ENCODE data around the gene APAF1.
"Not testable (repeated sequence)": the region's sequence is repeated elsewhere in the genome, so short reads cannot be mapped to it uniquely, and the experiment has no call there.

The APAF1 gene

GRCh38 chr12:98752726-98753125 lies 107.6 kb downstream of the APAF1 start:
- Histone ChIP-seq H4K91ac (ENCODE audit: low read length) (no peak overlapping the region), H3K27me3 (ENCODE audit: control insufficient read depth in 1 of 2, insufficient read depth in 1 of 2, low read length in 2 of 2) (peaks cover 0 to 26% of the 10 kb centered on the region in 2 experiments), H2BK15ac (ENCODE audit: low read depth, poor library complexity, severe bottlenecking) (no peak overlapping the region), H3K18ac (ENCODE audit: low read depth in 1 of 2, low read length in 2 of 2) (no peak overlapping the region), H2BK5ac (ENCODE audit: low read depth, low read length, poor library complexity, severe bottlenecking) (no peak overlapping the region), H3K9ac (ENCODE audit: low read length) (no peak overlapping the region), H3K36me3 (ENCODE audit: control insufficient read depth in 1 of 2, insufficient read depth in 2 of 2, low read depth in 1 of 2, low read length in 2 of 2) (no peaks in the 10 kb centered on the region), H3K9me3 (ENCODE audit: control insufficient read depth, low read length) (no peaks in the 10 kb centered on the region), H2BK120ac (ENCODE audit: low read depth, low read length) (no peak overlapping the region), H2BK12ac (ENCODE audit: low read length in 2 of 2) (no peak overlapping the region), H3K79me1 (replicated peaks; ENCODE audit: low read length, poor library complexity, severe bottlenecking) (no peaks in the 10 kb centered on the region), H2AFZ (ENCODE audit: low read depth, low read length) (no peak overlapping the region), H3K14ac (ENCODE audit: low read length in 2 of 2) (no peak overlapping the region), H3K4me1 (ENCODE audit: control insufficient read depth, insufficient read depth, low read depth, low read length) (peaks cover 18% of the 10 kb centered on the region), H3K4me3 (ENCODE audit: insufficient read depth in 1 of 2, low read depth in 1 of 2, low read length in 2 of 2) (no peak overlapping the region), H3K27ac (ENCODE audit: low read length, poor library complexity, severe bottlenecking) (peak overlapping the region; percentile 50), H3K23ac (ENCODE audit: low read length in 2 of 2) (no peak overlapping the region), H3K4ac (ENCODE audit: low read depth in 1 of 2, low read length in 2 of 2) (no peak overlapping the region), H4K8ac (ENCODE audit: low read length) (no peak overlapping the region), H2AK5ac (ENCODE audit: low read length, severe bottlenecking) (no peak overlapping the region), H3K4me2 (ENCODE audit: low read length, poor library complexity, severe bottlenecking) (no peak overlapping the region)
- 61% methylated on average over 5 of the region's 5 CpGs for WGBS
- DNase-seq, result no peak

- H2BK15ac ChIP-seq (ENCODE audit: low read depth, poor library complexity, severe bottlenecking), result no peak overlapping the region
- DNase-seq, result peak; percentile 6
- H3K4me1 ChIP-seq (ENCODE audit: control insufficient read depth, insufficient read depth, low read depth, low read length), result peaks cover 18% of the 10 kb centered on the region
- H3K23ac ChIP-seq (ENCODE audit: low read length in 2 of 2), result no peak overlapping the region
- no peak overlapping the region for H2BK5ac ChIP-seq (ENCODE audit: low read depth, low read length, poor library complexity, severe bottlenecking)
- no peaks in the 10 kb centered on the region for H3K36me3 ChIP-seq (ENCODE audit: control insufficient read depth in 1 of 2, insufficient read depth in 2 of 2, low read depth in 1 of 2, low read length in 2 of 2)
- no peak overlapping the region for H2BK120ac ChIP-seq (ENCODE audit: low read depth, low read length)
- H3K9ac ChIP-seq (ENCODE audit: low read length), result no peak overlapping the region
- no peak overlapping the region for H2AK5ac ChIP-seq (ENCODE audit: low read length, severe bottlenecking)
- no peaks in the 10 kb centered on the region for H3K9me3 ChIP-seq (ENCODE audit: control insufficient read depth, low read length)
- H2BK12ac ChIP-seq (ENCODE audit: low read length in 2 of 2), result no peak overlapping the region
- H3K27ac ChIP-seq (ENCODE audit: low read length, poor library complexity, severe bottlenecking), result peak overlapping the region; percentile 62
- H3K14ac ChIP-seq (ENCODE audit: low read length in 2 of 2), result no peak overlapping the region
- no peak overlapping the region for H3K4me3 ChIP-seq (ENCODE audit: insufficient read depth in 1 of 2, low read depth in 1 of 2, low read length in 2 of 2)
- no peak overlapping the region for H3K4ac ChIP-seq (ENCODE audit: low read depth in 1 of 2, low read length in 2 of 2)
- 65% methylated on average over 5 of the region's 5 CpGs for WGBS
- H2AFZ ChIP-seq (ENCODE audit: low read depth, low read length), result no peak overlapping the region
- H4K8ac ChIP-seq (ENCODE audit: low read length), result no peak overlapping the region
- no peak overlapping the region for H3K18ac ChIP-seq (ENCODE audit: low read depth in 1 of 2, low read length in 2 of 2)
- no peak overlapping the region for H4K91ac ChIP-seq (ENCODE audit: low read length)
- no peak overlapping the region for H3K4me2 ChIP-seq (ENCODE audit: low read length, poor library complexity, severe bottlenecking)
- peaks cover 0 to 26% of the 10 kb centered on the region in 2 experiments for H3K27me3 ChIP-seq (ENCODE audit: control insufficient read depth in 1 of 2, insufficient read depth in 1 of 2, low read length in 2 of 2)
- H3K79me1 ChIP-seq (replicated peaks; ENCODE audit: low read length, poor library complexity, severe bottlenecking), result no peaks in the 10 kb centered on the region
Measured at GRCh38 chr12:98754095-98754494, 109.0 kb downstream of the APAF1 start.

- not testable (repeated sequence) for H4K8ac ChIP-seq (ENCODE audit: low read length); H3K36me3 ChIP-seq (ENCODE audit: control insufficient read depth in 1 of 2, insufficient read depth in 2 of 2, low read depth in 1 of 2, low read length in 2 of 2); H3K9me3 ChIP-seq (ENCODE audit: control insufficient read depth, low read length); H2BK5ac ChIP-seq (ENCODE audit: low read depth, low read length, poor library complexity, severe bottlenecking); H3K23ac ChIP-seq (ENCODE audit: low read length in 2 of 2); H2BK12ac ChIP-seq (ENCODE audit: low read length in 2 of 2); H2AK5ac ChIP-seq (ENCODE audit: low read length, severe bottlenecking); H3K9ac ChIP-seq (ENCODE audit: low read length); H4K91ac ChIP-seq (ENCODE audit: low read length); H2BK120ac ChIP-seq (ENCODE audit: low read depth, low read length); H3K4ac ChIP-seq (ENCODE audit: low read depth in 1 of 2, low read length in 2 of 2); H2AFZ ChIP-seq (ENCODE audit: low read depth, low read length); H3K79me1 ChIP-seq (replicated peaks; ENCODE audit: low read length, poor library complexity, severe bottlenecking); H2BK15ac ChIP-seq (ENCODE audit: low read depth, poor library complexity, severe bottlenecking); H3K27ac ChIP-seq (ENCODE audit: low read length, poor library complexity, severe bottlenecking); H3K18ac ChIP-seq (ENCODE audit: low read depth in 1 of 2, low read length in 2 of 2); H3K4me2 ChIP-seq (ENCODE audit: low read length, poor library complexity, severe bottlenecking); H3K4me3 ChIP-seq (ENCODE audit: insufficient read depth in 1 of 2, low read depth in 1 of 2, low read length in 2 of 2); H3K27me3 ChIP-seq (ENCODE audit: control insufficient read depth in 1 of 2, insufficient read depth in 1 of 2, low read length in 2 of 2); H3K14ac ChIP-seq (ENCODE audit: low read length in 2 of 2)
- peak; percentile 28 for DNase-seq
- 83% methylated on average over 4 of the region's 5 CpGs for WGBS
- H3K4me1 ChIP-seq (ENCODE audit: control insufficient read depth, insufficient read depth, low read depth, low read length), result peaks cover 13% of the 10 kb centered on the region
Measured at GRCh38 chr12:98755855-98756254, 110.8 kb downstream of the APAF1 start.

- H3K9me3 ChIP-seq (ENCODE audit: control insufficient read depth, low read length), result no peaks in the 10 kb centered on the region
- H3K9ac ChIP-seq (ENCODE audit: low read length), result no peak overlapping the region
- H2BK12ac ChIP-seq (ENCODE audit: low read length in 2 of 2), result no peak overlapping the region
- H3K14ac ChIP-seq (ENCODE audit: low read length in 2 of 2), result no peak overlapping the region
- H3K23ac ChIP-seq (ENCODE audit: low read length in 2 of 2), result no peak overlapping the region
- H3K4me1 ChIP-seq (ENCODE audit: control insufficient read depth, insufficient read depth, low read depth, low read length), result peaks cover 12% of the 10 kb centered on the region
- no peaks in the 10 kb centered on the region for H3K36me3 ChIP-seq (ENCODE audit: control insufficient read depth in 1 of 2, insufficient read depth in 2 of 2, low read depth in 1 of 2, low read length in 2 of 2)
- no peak overlapping the region for H3K4me2 ChIP-seq (ENCODE audit: low read length, poor library complexity, severe bottlenecking)
- DNase-seq, result no peak
- peaks cover 0 to 11% of the 10 kb centered on the region in 2 experiments for H3K27me3 ChIP-seq (ENCODE audit: control insufficient read depth in 1 of 2, insufficient read depth in 1 of 2, low read length in 2 of 2)
- WGBS, result 83% methylated on average over 3 of the region's 4 CpGs
- H2BK15ac ChIP-seq (ENCODE audit: low read depth, poor library complexity, severe bottlenecking), result no peak overlapping the region
- H3K4me3 ChIP-seq (ENCODE audit: insufficient read depth in 1 of 2, low read depth in 1 of 2, low read length in 2 of 2), result peak overlapping the region in 1 of 2 experiments; percentile 31
- H2BK5ac ChIP-seq (ENCODE audit: low read depth, low read length, poor library complexity, severe bottlenecking), result no peak overlapping the region
- no peak overlapping the region for H2BK120ac ChIP-seq (ENCODE audit: low read depth, low read length)
- no peak overlapping the region for H3K27ac ChIP-seq (ENCODE audit: low read length, poor library complexity, severe bottlenecking)
- no peak overlapping the region for H4K91ac ChIP-seq (ENCODE audit: low read length)
- no peaks in the 10 kb centered on the region for H3K79me1 ChIP-seq (replicated peaks; ENCODE audit: low read length, poor library complexity, severe bottlenecking)
- no peak overlapping the region for H2AK5ac ChIP-seq (ENCODE audit: low read length, severe bottlenecking)
- no peak overlapping the region for H4K8ac ChIP-seq (ENCODE audit: low read length)
- H2AFZ ChIP-seq (ENCODE audit: low read depth, low read length), result no peak overlapping the region
- H3K4ac ChIP-seq (ENCODE audit: low read depth in 1 of 2, low read length in 2 of 2), result no peak overlapping the region
- H3K18ac ChIP-seq (ENCODE audit: low read depth in 1 of 2, low read length in 2 of 2), result no peak overlapping the region
Measured at GRCh38 chr12:98757455-98757854, 112.4 kb downstream of the APAF1 start.

Data from mesenchymal stem cell (in vitro differentiated cells and primary cell).